ENCODE results near the gene BOC.

DNA sequence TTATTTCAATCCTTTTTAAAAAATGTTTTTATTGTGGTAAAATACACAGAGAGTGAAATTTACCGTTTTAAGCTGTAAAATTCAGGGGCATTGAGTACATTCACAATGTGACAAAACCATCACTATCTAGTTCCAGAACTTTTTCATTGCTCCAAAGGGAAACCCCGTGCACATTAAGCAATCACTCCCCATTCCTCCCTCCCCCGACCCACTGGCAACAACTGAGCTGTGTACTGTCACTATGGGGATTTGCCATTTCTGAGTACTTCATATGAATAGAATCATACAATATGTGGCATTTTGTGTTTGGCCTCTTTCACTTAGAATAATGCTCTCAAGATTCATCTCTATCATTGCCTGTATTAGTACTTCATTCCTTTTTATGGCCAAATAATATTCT, 45.5 kb upstream of the BOC start:
- TF ChIP-seq, protein P1, sequence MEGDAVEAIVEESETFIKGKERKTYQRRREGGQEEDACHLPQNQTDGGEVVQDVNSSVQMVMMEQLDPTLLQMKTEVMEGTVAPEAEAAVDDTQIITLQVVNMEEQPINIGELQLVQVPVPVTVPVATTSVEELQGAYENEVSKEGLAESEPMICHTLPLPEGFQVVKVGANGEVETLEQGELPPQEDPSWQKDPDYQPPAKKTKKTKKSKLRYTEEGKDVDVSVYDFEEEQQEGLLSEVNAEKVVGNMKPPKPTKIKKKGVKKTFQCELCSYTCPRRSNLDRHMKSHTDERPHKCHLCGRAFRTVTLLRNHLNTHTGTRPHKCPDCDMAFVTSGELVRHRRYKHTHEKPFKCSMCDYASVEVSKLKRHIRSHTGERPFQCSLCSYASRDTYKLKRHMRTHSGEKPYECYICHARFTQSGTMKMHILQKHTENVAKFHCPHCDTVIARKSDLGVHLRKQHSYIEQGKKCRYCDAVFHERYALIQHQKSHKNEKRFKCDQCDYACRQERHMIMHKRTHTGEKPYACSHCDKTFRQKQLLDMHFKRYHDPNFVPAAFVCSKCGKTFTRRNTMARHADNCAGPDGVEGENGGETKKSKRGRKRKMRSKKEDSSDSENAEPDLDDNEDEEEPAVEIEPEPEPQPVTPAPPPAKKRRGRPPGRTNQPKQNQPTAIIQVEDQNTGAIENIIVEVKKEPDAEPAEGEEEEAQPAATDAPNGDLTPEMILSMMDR (IDR thresholded peaks at IDR 0.05): no peak
- no peak for TF ChIP-seq POLR2A (IDR thresholded peaks at IDR 0.05)
